ENCODE data around the gene SHISA6.

SHISA6 gene

GRCh38 chr17:11264183-11264871, 23.3 kb downstream of the SHISA6 start:
- FAIRE-seq (no peak), DNase-seq (ENCODE audit: insufficient read length, low spot score) (no peak)

GRCh38 chr17:11267999-11268575, 27.1 kb downstream of the SHISA6 start:
- FAIRE-seq (no peak), DNase-seq (ENCODE audit: insufficient read length, low spot score) (no peak)

GRCh38 chr17:11269210-11269609, 28.2 kb downstream of the SHISA6 start:
- DNase-seq (ENCODE audit: insufficient read length, low spot score): no peak
- FAIRE-seq: no peak

GRCh38 chr17:11272191-11272590, 31.2 kb downstream of the SHISA6 start:
- no peak for FAIRE-seq

GRCh38 chr17:11273596-11273995, 32.6 kb downstream of the SHISA6 start:
- no peak for FAIRE-seq
- DNase-seq (ENCODE audit: insufficient read length, low spot score): no peak

More at GRCh38 chr17:11272191-11272590, 31.2 kb downstream of the SHISA6 start:
- DNase-seq (ENCODE audit: insufficient read length, low spot score): no peak

- DNase-seq (ENCODE audit: insufficient read length, low spot score) (no peak), FAIRE-seq (no peak)
Measured at GRCh38 chr17:11274106-11274505, 33.1 kb downstream of the SHISA6 start.

GRCh38 chr17:11276486-11276885, 35.5 kb downstream of the SHISA6 start:
- FAIRE-seq: no peak
- no peak for DNase-seq (ENCODE audit: insufficient read length, low spot score)

- no peak for FAIRE-seq
Measured at GRCh38 chr17:11278186-11278991, 37.4 kb downstream of the SHISA6 start.

GRCh38 chr17:11278992-11279270, 37.9 kb downstream of the SHISA6 start:
- DNase-seq (ENCODE audit: insufficient read length, low spot score): no peak
- no peak for FAIRE-seq

More at GRCh38 chr17:11278186-11278991, 37.4 kb downstream of the SHISA6 start:
- no peak for DNase-seq (ENCODE audit: insufficient read length, low spot score)

GRCh38 chr17:11279776-11280344, 38.8 kb downstream of the SHISA6 start:
- no peak for FAIRE-seq
- DNase-seq (ENCODE audit: insufficient read length, low spot score): no peak

- DNase-seq (ENCODE audit: insufficient read length, low spot score) (no peak), FAIRE-seq (no peak)
Measured at GRCh38 chr17:11282586-11282985, 41.6 kb downstream of the SHISA6 start.

- DNase-seq (ENCODE audit: insufficient read length, low spot score): no peak
- no peak for FAIRE-seq
Measured at GRCh38 chr17:11284811-11285210, 43.8 kb downstream of the SHISA6 start.

- DNase-seq (ENCODE audit: insufficient read length, low spot score) (no peak), FAIRE-seq (no peak)
Measured at GRCh38 chr17:11285946-11286345, 44.9 kb downstream of the SHISA6 start.

GRCh38 chr17:11287791-11288190, 46.8 kb downstream of the SHISA6 start:
- FAIRE-seq (no peak), DNase-seq (ENCODE audit: insufficient read length, low spot score) (no peak)

GRCh38 chr17:11290814-11291213, 49.8 kb downstream of the SHISA6 start:
- DNase-seq (ENCODE audit: insufficient read length, low spot score): no peak
- FAIRE-seq: no peak

- DNase-seq (ENCODE audit: insufficient read length, low spot score) (no peak), FAIRE-seq (no peak)
Measured at GRCh38 chr17:11292491-11292890, 51.5 kb downstream of the SHISA6 start.

- DNase-seq (ENCODE audit: insufficient read length, low spot score) (no peak), FAIRE-seq (no peak)
Measured at GRCh38 chr17:11293480-11293879, 52.5 kb downstream of the SHISA6 start.

- FAIRE-seq: no peak
Measured at GRCh38 chr17:11294826-11295225, 53.8 kb downstream of the SHISA6 start.

GRCh38 chr17:11296994-11297393, 56.0 kb downstream of the SHISA6 start:
- no peak for DNase-seq (ENCODE audit: insufficient read length, low spot score)
- no peak for FAIRE-seq

More at GRCh38 chr17:11294826-11295225, 53.8 kb downstream of the SHISA6 start:
- DNase-seq (ENCODE audit: insufficient read length, low spot score): no peak

GRCh38 chr17:11298401-11298800, 57.4 kb downstream of the SHISA6 start:
- no peak for FAIRE-seq
- DNase-seq (ENCODE audit: insufficient read length, low spot score): no peak

GRCh38 chr17:11300201-11300600, 59.2 kb downstream of the SHISA6 start:
- FAIRE-seq (no peak), DNase-seq (ENCODE audit: insufficient read length, low spot score) (no peak)

- FAIRE-seq: no peak
Measured at GRCh38 chr17:11300738-11301137, 59.7 kb downstream of the SHISA6 start.

More at GRCh38 chr17:11300738-11301137, 59.7 kb downstream of the SHISA6 start:
- DNase-seq (ENCODE audit: insufficient read length, low spot score): no peak
